Epithelial cell of esophagus (primary cell): ENCODE measurements around the gene TMEM121B.

Experiments
- DNase-seq: peaks from one replicate; pipeline ENCODE4 v3.0.0; 2010; ENCODE audit warnings: low read depth
- H3K4me3 ChIP-seq: 2 replicates; pipeline ENCODE4 v1.5.1; 2011; ENCODE audit warnings: mild to moderate bottlenecking, low read length, control low read depth
- TF ChIP-seq, protein P1 (sequence below): IDR thresholded peaks from 2 replicates; pipeline ENCODE4 v1.5.1; 2011; ENCODE audit warnings: low read depth, mild to moderate bottlenecking, low read length, control low read depth, inconsistent platforms; ENCODE audit not compliant: insufficient read depth; ENCODE audit errors: missing control alignments

The TMEM121B gene

DNA sequence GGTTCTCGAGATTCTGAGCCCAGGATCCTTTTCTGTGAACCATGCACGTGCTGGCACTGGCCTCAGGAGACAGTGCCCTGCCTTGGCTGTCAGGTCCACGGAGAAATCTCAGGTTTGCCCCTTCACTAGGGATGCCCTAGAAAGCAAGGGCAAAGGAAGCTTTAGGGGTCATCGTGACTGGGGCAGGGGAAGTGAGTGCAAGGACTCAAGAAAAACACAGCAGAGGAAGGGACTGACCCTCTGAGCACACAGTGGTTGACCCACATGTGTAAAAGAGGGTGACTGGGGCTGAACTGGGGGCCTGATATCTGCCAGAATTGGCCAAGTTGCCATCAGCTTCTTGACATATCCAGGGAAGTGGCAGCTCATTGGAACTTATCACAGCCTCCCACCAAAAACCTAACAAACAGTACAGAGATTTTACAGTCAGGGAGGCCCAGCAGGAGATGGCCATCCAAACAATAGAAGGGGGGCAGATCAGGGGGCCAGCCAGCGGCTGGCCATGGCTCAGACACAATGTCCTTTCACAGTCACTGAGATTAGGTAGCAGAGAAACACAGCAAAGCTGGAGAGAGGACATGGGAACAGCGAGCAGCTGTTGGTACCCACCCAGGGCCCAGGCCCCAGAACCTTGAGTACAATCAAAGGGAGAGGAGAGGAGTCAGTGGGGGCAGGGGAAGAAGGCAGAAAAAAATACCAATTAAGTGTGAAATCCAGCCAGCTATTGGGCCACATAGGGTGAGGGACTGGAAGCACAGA lies 4.4 kb downstream of the TMEM121B start:
- H3K4me3 ChIP-seq, result no peak overlapping the region
- DNase-seq, result no peak
- TF ChIP-seq, protein P1, sequence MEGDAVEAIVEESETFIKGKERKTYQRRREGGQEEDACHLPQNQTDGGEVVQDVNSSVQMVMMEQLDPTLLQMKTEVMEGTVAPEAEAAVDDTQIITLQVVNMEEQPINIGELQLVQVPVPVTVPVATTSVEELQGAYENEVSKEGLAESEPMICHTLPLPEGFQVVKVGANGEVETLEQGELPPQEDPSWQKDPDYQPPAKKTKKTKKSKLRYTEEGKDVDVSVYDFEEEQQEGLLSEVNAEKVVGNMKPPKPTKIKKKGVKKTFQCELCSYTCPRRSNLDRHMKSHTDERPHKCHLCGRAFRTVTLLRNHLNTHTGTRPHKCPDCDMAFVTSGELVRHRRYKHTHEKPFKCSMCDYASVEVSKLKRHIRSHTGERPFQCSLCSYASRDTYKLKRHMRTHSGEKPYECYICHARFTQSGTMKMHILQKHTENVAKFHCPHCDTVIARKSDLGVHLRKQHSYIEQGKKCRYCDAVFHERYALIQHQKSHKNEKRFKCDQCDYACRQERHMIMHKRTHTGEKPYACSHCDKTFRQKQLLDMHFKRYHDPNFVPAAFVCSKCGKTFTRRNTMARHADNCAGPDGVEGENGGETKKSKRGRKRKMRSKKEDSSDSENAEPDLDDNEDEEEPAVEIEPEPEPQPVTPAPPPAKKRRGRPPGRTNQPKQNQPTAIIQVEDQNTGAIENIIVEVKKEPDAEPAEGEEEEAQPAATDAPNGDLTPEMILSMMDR, result no peak

DNA sequence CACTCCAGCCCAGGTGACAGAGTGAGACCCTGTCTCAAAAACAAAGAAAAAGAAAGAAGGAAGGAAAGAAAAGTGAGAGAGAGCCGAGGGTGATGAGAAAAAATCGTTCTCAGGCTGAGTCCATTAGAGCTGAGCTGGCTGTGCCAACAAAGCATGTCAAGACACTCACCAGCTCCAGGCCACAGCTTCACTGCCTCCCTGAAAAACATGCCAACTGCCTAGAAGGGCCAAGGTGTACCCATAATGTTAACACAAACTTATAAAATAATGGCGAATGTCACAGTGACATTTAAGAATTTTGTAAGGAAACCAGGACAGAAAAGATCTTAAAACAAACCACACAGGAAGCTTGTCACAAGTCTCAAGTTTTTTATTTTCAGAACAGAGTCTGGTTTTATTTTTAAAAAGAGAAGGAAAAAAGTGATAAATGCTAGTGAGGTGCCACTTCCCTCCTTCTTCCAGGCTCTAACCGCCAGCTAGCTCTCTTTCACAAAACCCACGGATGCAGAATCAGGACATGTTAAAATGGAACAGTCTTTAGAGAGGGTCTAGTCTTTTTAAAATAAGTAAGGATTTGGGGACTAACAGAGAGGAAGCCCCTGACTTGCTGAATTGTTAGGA lies 5.1 kb downstream of the TMEM121B start:
- no peak overlapping the region for H3K4me3 ChIP-seq
- TF ChIP-seq, protein P1, result no peak
- DNase-seq, result no peak

DNA sequence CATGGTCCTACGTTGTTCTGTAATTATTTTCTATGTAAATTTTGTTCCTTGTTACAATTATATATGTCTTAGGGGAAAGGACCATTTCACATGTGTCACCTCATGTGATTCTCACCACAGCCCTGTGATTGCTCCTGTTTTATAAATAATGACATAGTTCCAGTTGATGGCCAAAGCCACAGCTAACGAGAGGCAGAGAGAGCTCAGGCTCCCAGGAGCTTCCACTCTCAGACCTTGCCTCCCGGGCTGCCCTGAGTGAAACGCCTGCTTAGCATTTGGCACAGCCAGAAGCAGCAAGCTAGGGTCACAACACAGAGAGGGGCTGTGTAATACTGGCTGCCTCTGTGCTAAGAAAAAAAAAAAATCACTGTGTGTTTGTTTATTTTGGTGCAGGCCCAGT lies 5.9 kb downstream of the TMEM121B start:
- H3K4me3 ChIP-seq, result no peak overlapping the region
- DNase-seq, result no peak
- TF ChIP-seq, protein P1, result no peak

DNA sequence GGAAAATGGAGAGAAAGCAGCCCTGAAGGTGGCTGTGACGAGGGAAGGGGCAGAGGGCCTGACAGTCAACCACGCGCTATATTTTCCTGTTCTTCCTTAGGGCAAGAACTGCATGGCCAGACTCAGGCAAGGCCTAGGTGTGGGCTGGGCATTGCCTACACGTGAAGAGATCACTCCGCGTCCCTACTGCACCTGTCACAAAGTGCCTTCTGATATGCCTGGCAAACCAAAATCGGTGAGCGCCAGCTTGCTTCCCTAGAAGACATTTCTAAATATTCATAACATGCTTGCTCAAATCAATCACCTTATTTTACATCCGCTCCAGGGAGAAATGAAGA lies 6.3 kb downstream of the TMEM121B start:
- H3K4me3 ChIP-seq, result no peak overlapping the region
- no peak for DNase-seq
- TF ChIP-seq, protein P1, result no peak

DNA sequence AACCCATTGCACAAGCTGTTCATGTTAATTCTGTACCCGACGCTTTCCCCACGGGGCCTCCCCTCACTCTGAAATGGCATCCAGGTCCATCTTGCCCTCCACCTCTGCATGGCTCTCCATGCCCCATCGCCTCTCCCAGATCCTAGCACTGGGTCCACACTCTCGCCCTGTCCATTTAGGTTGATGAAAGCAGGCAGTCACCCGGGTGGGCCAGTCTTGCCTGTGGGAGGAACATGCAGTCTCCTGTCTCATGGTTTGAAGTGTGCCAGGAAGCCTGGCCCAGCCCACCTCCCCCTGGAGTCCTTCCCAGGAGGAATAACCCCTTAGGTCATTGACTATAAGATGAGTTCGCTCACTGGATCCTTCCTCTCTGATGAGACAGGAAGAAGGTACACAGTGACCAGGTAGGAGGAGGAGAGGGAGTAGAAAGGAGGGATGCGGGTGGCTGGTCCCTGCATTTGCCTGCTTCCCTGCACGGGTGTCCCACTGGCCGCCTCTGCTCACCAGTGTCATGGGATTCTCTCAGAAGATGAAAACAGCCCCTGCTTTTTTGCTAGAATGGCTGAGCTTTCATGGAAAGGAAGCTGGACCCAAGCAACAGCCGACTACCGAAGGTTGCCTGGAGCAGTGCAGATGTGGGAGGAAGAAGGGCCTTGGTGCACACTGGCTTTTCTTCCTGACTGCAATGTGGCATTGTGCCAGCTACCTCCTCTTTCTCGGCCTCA lies 6.8 kb downstream of the TMEM121B start:
- DNase-seq, result no peak
- H3K4me3 ChIP-seq, result no peak overlapping the region
- TF ChIP-seq, protein P1, result no peak

DNA sequence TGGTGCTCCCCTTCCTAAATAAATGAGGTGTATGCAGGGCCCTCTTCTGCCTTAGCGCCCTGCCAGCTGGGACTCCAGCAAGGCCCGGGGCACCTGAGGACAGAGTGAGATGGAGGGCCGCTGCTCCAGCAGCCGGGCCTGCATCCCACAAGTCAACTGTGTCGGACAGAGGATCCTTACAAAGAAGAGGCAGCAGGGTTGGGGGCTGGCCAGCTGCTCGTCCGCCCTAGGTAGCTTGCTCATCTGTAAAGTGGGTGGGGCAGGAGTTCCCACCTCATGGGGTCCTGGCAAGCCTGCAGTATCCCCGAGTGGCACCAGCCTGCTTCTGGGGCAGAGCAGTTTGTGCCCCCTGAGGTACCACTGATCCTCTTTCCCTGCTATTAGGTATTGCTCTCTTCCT lies 7.6 kb downstream of the TMEM121B start:
- no peak for DNase-seq
- no peak overlapping the region for H3K4me3 ChIP-seq
- TF ChIP-seq, protein P1, result no peak
